OCI-LY1 (cell line): ENCODE data around the gene ANKS6.

Source experiments
- H2AFZ ChIP-seq: fragments of 200-600 bp; sonication (generic), shearing (Covaris generic); 2 replicates; pipeline ENCODE4 v1.6.0; 2014; ENCODE audit warnings: antibody characterized with exemption, mild to moderate bottlenecking, low read length
- H3F3A ChIP-seq: fragments of 200-600 bp; sonication (generic), shearing (Covaris generic); 2 replicates; pipeline ENCODE4 v1.6.0; 2014; ENCODE audit warnings: mild to moderate bottlenecking, antibody characterized with exemption, low read length, moderate library complexity; ENCODE audit not compliant: insufficient read depth
- H3K27ac ChIP-seq: fragments of 200-600 bp; sonication (generic); 2 replicates; pipeline ENCODE4 v1.5.1; 2014; ENCODE audit warnings: low read length, mixed run types, mild to moderate bottlenecking, low read depth; ENCODE audit not compliant: poor library complexity, severe bottlenecking
- H3K27me3 ChIP-seq: fragments of 200-600 bp; sonication (generic); 2 replicates; pipeline ENCODE4 v1.6.0; 2014; ENCODE audit warnings: antibody characterized with exemption, mild to moderate bottlenecking, low read length, moderate library complexity; ENCODE audit not compliant: insufficient read depth
- H3K36me3 ChIP-seq: fragments of 200-600 bp; sonication (generic); 2 replicates; pipeline ENCODE4 v1.6.1; 2014; ENCODE audit warnings: mild to moderate bottlenecking, antibody characterized with exemption, low read length, moderate library complexity, mixed read lengths; ENCODE audit not compliant: insufficient read depth
- H3K4me1 ChIP-seq: fragments of 200-600 bp; sonication (generic); 2 replicates; pipeline ENCODE4 v1.5.1; 2014; ENCODE audit warnings: mild to moderate bottlenecking, low read length, moderate library complexity; ENCODE audit not compliant: insufficient read depth, severe bottlenecking
- H3K4me2 ChIP-seq: fragments of 200-600 bp; sonication (generic), shearing (Covaris generic); 2 replicates; pipeline ENCODE4 v1.6.1; 2014; ENCODE audit warnings: low read length
- H3K4me3 ChIP-seq: fragments of 200-600 bp; sonication (generic); 2 replicates; pipeline ENCODE4 v1.5.1; 2014; ENCODE audit warnings: low read length, low read depth, mild to moderate bottlenecking, mixed read lengths; ENCODE audit not compliant: poor library complexity, severe bottlenecking
- H3K79me2 ChIP-seq: fragments of 200-600 bp; shearing (Covaris generic); 2 replicates; pipeline ENCODE4 v1.6.1; 2016; ENCODE audit warnings: mixed run types, low read length, mixed read lengths; ENCODE audit not compliant: insufficient read depth
- H3K9ac ChIP-seq: fragments of 200-600 bp; sonication (generic), shearing (Covaris generic); 2 replicates; pipeline ENCODE4 v1.6.1; 2014; ENCODE audit warnings: mild to moderate bottlenecking, low read length, mixed read lengths
- H3K9me2 ChIP-seq: fragments of 200-600 bp; sonication (generic), shearing (Covaris generic); 2 replicates; pipeline ENCODE4 v1.6.1; 2014; ENCODE audit warnings: low read depth, mild to moderate bottlenecking, low read length, mixed read lengths
- H3K9me3 ChIP-seq: fragments of 200-600 bp; shearing (Covaris generic); 2 replicates; pipeline ENCODE4 v1.6.1; 2014; ENCODE audit warnings: low read length, mixed read lengths
- H4K20me1 ChIP-seq: fragments of 200-600 bp; sonication (generic), shearing (Covaris generic); 2 replicates; pipeline ENCODE4 v1.6.0; 2016; ENCODE audit warnings: mild to moderate bottlenecking, low read length; ENCODE audit not compliant: insufficient read depth
- CTCF ChIP-seq: fragments of 200-600 bp; sonication (generic), shearing (Covaris generic); IDR thresholded peaks from 2 replicates; pipeline ENCODE4 v1.5.1; 2017; ENCODE audit warnings: mild to moderate bottlenecking, antibody characterized with exemption, low read length, moderate library complexity, mixed read lengths
- EZH2 ChIP-seq: fragments of 200-600 bp; sonication (generic), shearing (Covaris generic); IDR thresholded peaks from 2 replicates; pipeline ENCODE4 v1.8.0; 2017; ENCODE audit warnings: borderline replicate concordance, mixed run types, mild to moderate bottlenecking, antibody characterized with exemption, low read length, moderate library complexity, mixed read lengths

The ANKS6 gene

DNA sequence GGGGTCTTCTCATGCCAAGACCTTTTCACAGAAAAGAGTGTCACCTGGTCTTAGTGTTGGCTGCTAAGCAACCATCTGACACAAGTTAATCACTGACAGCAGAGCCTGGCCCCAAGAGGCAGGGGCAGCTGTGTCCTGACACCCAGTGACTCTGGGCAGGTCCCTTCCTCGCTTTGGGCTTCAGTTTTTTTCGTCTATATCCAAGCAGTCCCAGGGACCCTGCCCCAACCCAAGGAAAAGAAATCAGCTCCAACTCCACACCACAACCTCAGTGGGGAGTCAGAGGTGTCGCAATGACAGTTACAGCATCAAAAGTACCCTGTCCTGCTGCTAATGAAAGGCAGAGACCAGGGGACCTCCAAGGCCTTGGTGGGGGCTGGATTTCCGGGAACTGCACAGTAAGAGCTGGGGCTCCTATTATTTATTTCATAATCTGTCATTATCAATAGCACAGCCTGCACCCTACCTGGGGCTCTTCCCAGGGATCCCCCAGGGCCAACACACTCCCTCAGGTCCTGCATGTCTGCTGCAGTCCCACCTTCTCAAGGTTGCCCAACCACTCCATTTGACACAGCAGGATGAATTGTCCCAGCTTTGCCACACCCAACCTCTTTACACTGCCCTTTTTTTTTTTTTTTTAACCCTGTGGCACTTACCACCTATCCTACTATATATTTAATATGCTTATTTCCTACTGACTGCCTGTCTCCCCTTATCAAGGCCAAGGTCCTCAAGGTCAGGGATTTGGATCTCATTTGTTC is 9.4 kb downstream of the ANKS6 start:
- H2AFZ ChIP-seq: no peak overlapping the region
- no peak overlapping the region for H3K27ac ChIP-seq
- no peaks in the 10 kb centered on the region for H3F3A ChIP-seq
- H4K20me1 ChIP-seq: no peaks in the 10 kb centered on the region
- no peaks in the 10 kb centered on the region for H3K9me2 ChIP-seq
- no peaks in the 10 kb centered on the region for H3K4me1 ChIP-seq
- TF ChIP-seq EZH2 (no peak), CTCF (no peak)
- no peaks in the 10 kb centered on the region for H3K9me3 ChIP-seq
- H3K9ac ChIP-seq: no peak overlapping the region
- H3K36me3 ChIP-seq: peaks cover 34% of the 10 kb centered on the region
- no peaks in the 10 kb centered on the region for H3K27me3 ChIP-seq
- H3K79me2 ChIP-seq: no peaks in the 10 kb centered on the region
- no peak overlapping the region for H3K4me2 ChIP-seq
- no peak overlapping the region for H3K4me3 ChIP-seq

DNA sequence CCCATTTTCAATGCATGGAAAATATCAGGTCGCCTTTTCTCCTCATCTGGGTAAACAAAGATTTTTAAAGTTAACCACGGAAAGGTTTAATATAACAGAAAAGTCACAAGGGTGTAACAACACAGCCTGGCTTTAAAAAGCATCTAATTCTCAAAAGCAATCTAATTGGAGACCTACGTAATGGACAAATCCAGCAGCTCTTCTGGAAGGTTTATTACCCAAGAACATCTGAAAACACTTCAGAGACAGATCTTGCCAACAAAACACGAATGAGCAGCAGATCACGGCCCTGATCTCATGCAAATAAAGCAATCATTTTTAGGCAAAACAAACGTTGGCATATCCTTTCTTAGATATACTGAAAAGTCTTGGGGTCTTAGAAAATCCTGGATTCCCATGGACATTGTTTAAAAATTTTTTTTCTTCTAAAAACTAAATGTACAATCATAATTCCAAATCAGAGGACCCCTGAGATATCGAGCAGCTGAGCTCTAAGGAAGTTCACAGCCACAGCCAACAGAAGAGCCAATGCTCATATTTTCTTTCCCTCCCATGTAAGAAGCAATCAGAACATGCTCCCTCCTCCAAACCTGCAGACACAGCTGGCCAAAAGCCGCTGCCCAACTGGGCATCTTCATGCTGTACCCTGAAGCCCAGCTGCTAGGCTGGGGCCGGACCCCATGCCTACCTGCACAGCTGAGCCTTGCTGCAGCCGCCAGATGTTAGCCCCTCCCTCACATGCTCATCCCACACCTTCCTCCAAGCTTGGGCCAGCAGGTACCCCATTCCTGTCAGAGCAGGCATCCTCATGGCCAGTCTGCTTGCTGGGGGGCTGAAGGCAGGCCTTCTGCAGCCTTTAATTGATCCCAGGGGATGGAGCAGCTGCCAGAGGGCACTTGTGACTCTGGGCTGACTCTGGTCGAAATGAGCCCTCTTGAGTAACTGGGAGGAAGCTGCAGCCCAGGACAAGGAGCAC is 11.2 kb downstream of the ANKS6 start:
- Histone ChIP-seq H3K9ac (no peak overlapping the region), H3K9me3 (no peaks in the 10 kb centered on the region), H3K27ac (no peak overlapping the region), H3K4me3 (no peak overlapping the region), H3K9me2 (no peaks in the 10 kb centered on the region), H3F3A (no peaks in the 10 kb centered on the region), H3K4me1 (no peaks in the 10 kb centered on the region), H3K36me3 (peaks cover 40% of the 10 kb centered on the region), H2AFZ (no peak overlapping the region), H4K20me1 (no peaks in the 10 kb centered on the region), H3K4me2 (no peak overlapping the region), H3K79me2 (no peaks in the 10 kb centered on the region), H3K27me3 (no peaks in the 10 kb centered on the region)
- TF ChIP-seq EZH2 (no peak), CTCF (no peak)

DNA sequence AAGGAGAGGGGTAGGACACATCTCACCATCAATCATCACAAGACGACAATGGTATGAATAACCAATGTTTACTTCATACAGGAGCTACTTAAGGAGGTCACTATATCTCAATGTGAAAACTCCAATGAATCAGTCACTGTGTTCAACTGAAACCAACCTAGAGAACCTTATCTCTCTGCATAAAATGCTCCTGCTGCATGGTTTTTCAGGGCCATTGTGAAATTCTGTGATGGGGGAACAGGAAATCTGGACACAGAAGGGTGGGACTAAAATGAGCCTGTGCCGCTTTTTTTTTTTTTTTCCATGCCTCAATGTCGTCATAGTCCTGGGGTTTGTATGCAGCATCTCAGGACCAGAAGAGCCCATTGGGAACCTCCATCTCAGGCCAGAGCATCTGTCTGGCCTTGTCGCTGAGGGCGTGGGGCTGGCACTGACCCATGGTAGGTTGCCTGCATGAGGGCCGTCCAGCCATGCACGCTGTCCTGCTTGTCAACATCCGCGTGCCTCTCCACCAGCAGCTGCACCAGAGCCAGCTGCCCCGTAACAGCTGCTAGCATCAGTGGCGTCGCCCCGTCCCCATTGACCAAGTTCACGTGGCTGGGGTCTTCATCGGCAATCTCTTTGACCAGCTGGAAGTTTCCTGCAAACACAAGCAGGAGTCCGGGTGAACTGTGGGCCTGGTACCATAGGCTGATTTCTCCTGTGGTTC is 12.7 kb downstream of the ANKS6 start:
- Histone ChIP-seq H3K9ac (no peak overlapping the region), H3K9me2 (no peaks in the 10 kb centered on the region), H3K36me3 (peaks cover 26% of the 10 kb centered on the region), H3K27ac (no peak overlapping the region), H3K4me3 (no peak overlapping the region), H3F3A (no peaks in the 10 kb centered on the region), H3K79me2 (no peaks in the 10 kb centered on the region), H3K4me1 (no peaks in the 10 kb centered on the region), H3K27me3 (no peaks in the 10 kb centered on the region), H2AFZ (no peak overlapping the region), H3K4me2 (no peak overlapping the region), H4K20me1 (no peaks in the 10 kb centered on the region), H3K9me3 (no peaks in the 10 kb centered on the region)
- TF ChIP-seq CTCF (no peak), EZH2 (no peak)
